ENCODE data around the gene PHACTR1.

DNA sequence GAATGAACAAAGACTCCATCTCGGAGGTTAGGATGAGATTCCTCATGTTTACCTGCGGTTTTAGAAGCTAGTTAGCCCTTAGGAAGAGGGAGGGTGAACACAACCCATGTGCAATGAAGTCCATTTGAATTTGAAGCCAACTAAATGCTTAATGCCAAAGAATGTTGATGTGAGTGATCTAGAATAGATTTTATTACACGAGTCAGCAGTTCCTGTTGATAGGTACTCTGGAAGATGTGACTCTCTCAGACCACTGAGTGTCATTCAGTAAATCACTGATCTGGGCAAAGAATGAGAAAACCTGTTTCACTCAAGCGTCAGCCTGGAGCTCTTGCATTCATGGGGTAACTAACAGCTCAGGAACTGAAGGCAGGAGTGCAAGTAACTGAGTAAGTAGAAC lies 505.5 kb downstream of the PHACTR1 start:
- TF ChIP-seq YY1 (IDR thresholded peaks at IDR 0.05) (no peak), JUND (IDR thresholded peaks at IDR 0.05) (no peak), CTCF (IDR thresholded peaks at IDR 0.05; ENCODE audit: low read depth, low read length, missing input control) (no peak), EGR1 (IDR thresholded peaks at IDR 0.05; ENCODE audit: low read depth in 2 of 2) (no peak), TAF1 (conservative IDR thresholded peaks at IDR 0.05) (no peak)
- TF ChIP-seq, protein P1, sequence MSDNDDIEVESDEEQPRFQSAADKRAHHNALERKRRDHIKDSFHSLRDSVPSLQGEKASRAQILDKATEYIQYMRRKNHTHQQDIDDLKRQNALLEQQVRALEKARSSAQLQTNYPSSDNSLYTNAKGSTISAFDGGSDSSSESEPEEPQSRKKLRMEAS (IDR thresholded peaks at IDR 0.05), result no peak

All from liver (tissue), 3 donors.